Panc1 (cell line): Measurements from ENCODE around the gene MMP8. TPM values are rescaled to one million over a fixed set of nuclear protein-coding genes. Genes with fewer than 3 reads are reported as not detected.

Experiments
- ATAC-seq: fragments of 200-7000 bp; cut with Tn5 transposase; 2 replicates; pipeline ENCODE4 v1.9.1; 2020; ENCODE audit warnings: mild to moderate bottlenecking, moderate library complexity
- Bru-seq: library from RNA; stranded (reverse); fragments of 400-500 nt; gene quantifications from one replicate; lab custom pipeline; 2021; lab: Mats Ljungman, UMichigan
- BruChase-seq, 2 experiments: library from RNA; stranded (reverse); fragments of 400-500 nt; gene quantifications; one replicate each; lab custom pipeline; 2021; lab: Mats Ljungman, UMichigan
- BruUV-seq: library from RNA; stranded (reverse); fragments of 400-500 nt; replicated peaks from 2 replicates; lab custom pipeline; 2021; lab: Mats Ljungman, UMichigan
- CTCF ChIA-PET: fragments of 300-600 bp; sonication (Branson Sonifier 250); formaldehyde crosslinking; loops from one replicate; lab custom pipeline; 2022; ENCODE audit warnings: antibody characterized with exemption; lab: Charles Lee
- POLR2A ChIA-PET: fragments of 300-600 bp; sonication (Branson Sonifier 250); formaldehyde crosslinking; loops from one replicate; lab custom pipeline; 2022; ENCODE audit warnings: antibody characterized with exemption; lab: Charles Lee
- DNase-seq: peaks from one replicate; pipeline ENCODE4 v3.0.0-alpha.2; 2010; ENCODE audit warnings: low read depth, low spot score
- H3K27ac ChIP-seq: 2 replicates; pipeline ENCODE4 v1.5.1; 2011; ENCODE audit warnings: mild to moderate bottlenecking, low read length, inconsistent platforms
- H3K27me3 ChIP-seq: fragments of 200-500 bp; sonication (Bioruptor generic); 2 replicates; pipeline ENCODE4 v1.6.0; 2014; ENCODE audit warnings: low read length, inconsistent platforms; ENCODE audit not compliant: control insufficient read depth, insufficient read depth
- H3K36me3 ChIP-seq: fragments of 200-500 bp; sonication (Bioruptor generic); 2 replicates; pipeline ENCODE4 v1.5.1; 2014; ENCODE audit warnings: inconsistent platforms, mild to moderate bottlenecking, low read length, moderate library complexity; ENCODE audit not compliant: control insufficient read depth, insufficient read depth
- H3K4me1 ChIP-seq: 2 replicates; pipeline ENCODE4 v1.5.1; 2011; ENCODE audit warnings: inconsistent platforms, mild to moderate bottlenecking, low read length, moderate library complexity; ENCODE audit not compliant: control insufficient read depth, insufficient read depth
- H3K4me3 ChIP-seq, 2 experiments: 2 replicates each; pipeline ENCODE4 v1.5.1; 2011 to 2012; ENCODE audit warnings: low read depth in 2 of 2, low read length in 2 of 2, mild to moderate bottlenecking in 2 of 2, inconsistent platforms in 1 of 2, moderate library complexity in 1 of 2
- H3K9me3 ChIP-seq: fragments of 200-500 bp; sonication (Bioruptor generic); 2 replicates; pipeline ENCODE4 v1.5.1; 2014; ENCODE audit warnings: low read depth, mild to moderate bottlenecking, inconsistent platforms, low read length, moderate library complexity; ENCODE audit not compliant: control insufficient read depth, insufficient read depth
- POLR2AphosphoS5 ChIP-seq: IDR thresholded peaks from 2 replicates; pipeline ENCODE4 v1.6.1; 2012; ENCODE audit warnings: mild to moderate bottlenecking, low read depth, low read length, moderate library complexity
- SIN3A ChIP-seq: IDR thresholded peaks from 2 replicates; pipeline ENCODE4 v1.6.1; 2012; ENCODE audit warnings: low read depth, mild to moderate bottlenecking, low read length, moderate library complexity, borderline replicate concordance; ENCODE audit not compliant: insufficient read depth
- TCF7L2 ChIP-seq: IDR thresholded peaks from 2 replicates; pipeline ENCODE4 v1.6.1; 2011; ENCODE audit warnings: mild to moderate bottlenecking, low read depth, low read length, inconsistent platforms
- in situ Hi-C: cut with HindIII; loops from 2 replicates; pipeline ENCODE4 v1.10.0; 2016; ENCODE audit warnings: low sequenced_read_pairs, low pct_unique_long_range_greater_than_20kb
- intact Hi-C: fragments of 100-400 bp; cut with micrococcal nuclease; formaldehyde crosslinking; loops from one replicate; pipeline ENCODE4 v1.10.0; 2022; ENCODE audit not compliant: unreplicated experiment
- long read RNA-seq: library from polyadenylated mRNA; unstranded; transcript quantifications from one replicate; pipeline ENCODE4 v2.0.0, GENCODE V29; 2021; ENCODE audit not compliant: unreplicated experiment
- polyA plus RNA-seq: library from polyadenylated mRNA; unstranded; fragments of >200 nt; gene quantifications from one replicate; pipeline ENCODE4 v1.2.1, GENCODE V29; 2012; ENCODE audit warnings: missing spikeins; ENCODE audit not compliant: insufficient read length
- total RNA-seq: library from RNA; stranded (reverse); gene quantifications from one replicate; pipeline ENCODE4 v1.2.1, GENCODE V29; 2021; ENCODE audit not compliant: unreplicated experiment
- TF ChIP-seq, protein P1 (sequence below), 2 experiments: IDR thresholded peaks; 2 replicates each; pipeline ENCODE4 v1.6.1; 2011 to 2012; ENCODE audit warnings: low read depth in 2 of 2, control low read depth in 1 of 2, low read length in 1 of 2, mild to moderate bottlenecking in 1 of 2, moderate library complexity in 1 of 2; ENCODE audit not compliant: insufficient read depth in 1 of 2
- TF ChIP-seq, protein P2 (sequence below): fragments of 450-650 bp; IDR thresholded peaks from 2 replicates; pipeline ENCODE4 v1.5.1; 2017; ENCODE audit warnings: mild to moderate bottlenecking

MMP8 gene, protein sequence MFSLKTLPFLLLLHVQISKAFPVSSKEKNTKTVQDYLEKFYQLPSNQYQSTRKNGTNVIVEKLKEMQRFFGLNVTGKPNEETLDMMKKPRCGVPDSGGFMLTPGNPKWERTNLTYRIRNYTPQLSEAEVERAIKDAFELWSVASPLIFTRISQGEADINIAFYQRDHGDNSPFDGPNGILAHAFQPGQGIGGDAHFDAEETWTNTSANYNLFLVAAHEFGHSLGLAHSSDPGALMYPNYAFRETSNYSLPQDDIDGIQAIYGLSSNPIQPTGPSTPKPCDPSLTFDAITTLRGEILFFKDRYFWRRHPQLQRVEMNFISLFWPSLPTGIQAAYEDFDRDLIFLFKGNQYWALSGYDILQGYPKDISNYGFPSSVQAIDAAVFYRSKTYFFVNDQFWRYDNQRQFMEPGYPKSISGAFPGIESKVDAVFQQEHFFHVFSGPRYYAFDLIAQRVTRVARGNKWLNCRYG
- total RNA-seq (not detected), Bru-seq, nascent RNA (not detected), BruChase-seq, experiment 1, labeled RNA remaining after a 2-hour chase (not detected), BruChase-seq, experiment 2, labeled RNA remaining after a 6-hour chase (not detected)
- not detected for polyA plus RNA-seq
- long read RNA-seq, result 0 reads

DNA sequence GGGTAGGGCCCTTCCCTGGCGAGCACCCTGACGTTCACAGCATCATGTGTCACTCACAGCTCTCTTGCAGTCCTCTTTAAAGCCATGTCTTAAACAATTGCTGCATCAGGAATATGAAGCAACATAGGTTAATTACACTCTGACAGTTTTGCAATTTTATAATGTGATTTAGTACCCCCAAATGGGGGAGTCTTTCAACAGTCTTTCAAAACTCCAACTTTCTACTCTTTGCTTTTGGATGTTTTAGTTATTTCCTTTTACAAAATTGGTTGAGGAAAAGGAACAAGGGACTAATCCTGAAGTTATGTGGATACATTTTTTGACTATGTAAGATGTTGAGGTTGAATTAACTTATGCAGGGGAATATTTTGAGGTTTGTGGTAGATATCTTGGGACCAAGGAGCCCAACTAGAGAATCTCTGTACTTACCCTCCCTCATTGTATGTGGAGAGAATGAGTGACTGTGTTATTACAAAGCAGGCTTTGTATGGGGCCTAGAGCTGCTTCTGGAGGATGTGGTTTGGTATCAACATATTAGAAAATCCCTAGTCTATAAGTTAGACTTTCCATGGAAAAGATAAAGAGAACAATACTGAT is at the start of gene MMP8:
TSS of gene MMP8 (minus strand) at position 51 of the 597 bp plus-strand sequence. CDS start 99 bp downstream, outside the sequence.
- ChIA-PET CTCF (no interaction called here), POLR2A (no interaction called here)
- H3K4me3 ChIP-seq, result no peak within 1 kb of the TSS
- intact Hi-C loops, result no loop called here
- in situ Hi-C loops, result no loop called here
- no peaks in the 10 kb centered on the region for H3K27me3 ChIP-seq
- DNase-seq, result no peak
- no peaks in the 10 kb centered on the region for H3K36me3 ChIP-seq
- TF ChIP-seq, protein P1, sequence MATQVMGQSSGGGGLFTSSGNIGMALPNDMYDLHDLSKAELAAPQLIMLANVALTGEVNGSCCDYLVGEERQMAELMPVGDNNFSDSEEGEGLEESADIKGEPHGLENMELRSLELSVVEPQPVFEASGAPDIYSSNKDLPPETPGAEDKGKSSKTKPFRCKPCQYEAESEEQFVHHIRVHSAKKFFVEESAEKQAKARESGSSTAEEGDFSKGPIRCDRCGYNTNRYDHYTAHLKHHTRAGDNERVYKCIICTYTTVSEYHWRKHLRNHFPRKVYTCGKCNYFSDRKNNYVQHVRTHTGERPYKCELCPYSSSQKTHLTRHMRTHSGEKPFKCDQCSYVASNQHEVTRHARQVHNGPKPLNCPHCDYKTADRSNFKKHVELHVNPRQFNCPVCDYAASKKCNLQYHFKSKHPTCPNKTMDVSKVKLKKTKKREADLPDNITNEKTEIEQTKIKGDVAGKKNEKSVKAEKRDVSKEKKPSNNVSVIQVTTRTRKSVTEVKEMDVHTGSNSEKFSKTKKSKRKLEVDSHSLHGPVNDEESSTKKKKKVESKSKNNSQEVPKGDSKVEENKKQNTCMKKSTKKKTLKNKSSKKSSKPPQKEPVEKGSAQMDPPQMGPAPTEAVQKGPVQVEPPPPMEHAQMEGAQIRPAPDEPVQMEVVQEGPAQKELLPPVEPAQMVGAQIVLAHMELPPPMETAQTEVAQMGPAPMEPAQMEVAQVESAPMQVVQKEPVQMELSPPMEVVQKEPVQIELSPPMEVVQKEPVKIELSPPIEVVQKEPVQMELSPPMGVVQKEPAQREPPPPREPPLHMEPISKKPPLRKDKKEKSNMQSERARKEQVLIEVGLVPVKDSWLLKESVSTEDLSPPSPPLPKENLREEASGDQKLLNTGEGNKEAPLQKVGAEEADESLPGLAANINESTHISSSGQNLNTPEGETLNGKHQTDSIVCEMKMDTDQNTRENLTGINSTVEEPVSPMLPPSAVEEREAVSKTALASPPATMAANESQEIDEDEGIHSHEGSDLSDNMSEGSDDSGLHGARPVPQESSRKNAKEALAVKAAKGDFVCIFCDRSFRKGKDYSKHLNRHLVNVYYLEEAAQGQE (IDR thresholded peaks at IDR 0.05; ENCODE audit: insufficient read depth in 1 of 2, low read depth in 2 of 2, low read length in 1 of 2), result no peak
- TF ChIP-seq SIN3A (no peak), POLR2AphosphoS5 (no peak), TCF7L2 (no peak)
- TF ChIP-seq, protein P2, sequence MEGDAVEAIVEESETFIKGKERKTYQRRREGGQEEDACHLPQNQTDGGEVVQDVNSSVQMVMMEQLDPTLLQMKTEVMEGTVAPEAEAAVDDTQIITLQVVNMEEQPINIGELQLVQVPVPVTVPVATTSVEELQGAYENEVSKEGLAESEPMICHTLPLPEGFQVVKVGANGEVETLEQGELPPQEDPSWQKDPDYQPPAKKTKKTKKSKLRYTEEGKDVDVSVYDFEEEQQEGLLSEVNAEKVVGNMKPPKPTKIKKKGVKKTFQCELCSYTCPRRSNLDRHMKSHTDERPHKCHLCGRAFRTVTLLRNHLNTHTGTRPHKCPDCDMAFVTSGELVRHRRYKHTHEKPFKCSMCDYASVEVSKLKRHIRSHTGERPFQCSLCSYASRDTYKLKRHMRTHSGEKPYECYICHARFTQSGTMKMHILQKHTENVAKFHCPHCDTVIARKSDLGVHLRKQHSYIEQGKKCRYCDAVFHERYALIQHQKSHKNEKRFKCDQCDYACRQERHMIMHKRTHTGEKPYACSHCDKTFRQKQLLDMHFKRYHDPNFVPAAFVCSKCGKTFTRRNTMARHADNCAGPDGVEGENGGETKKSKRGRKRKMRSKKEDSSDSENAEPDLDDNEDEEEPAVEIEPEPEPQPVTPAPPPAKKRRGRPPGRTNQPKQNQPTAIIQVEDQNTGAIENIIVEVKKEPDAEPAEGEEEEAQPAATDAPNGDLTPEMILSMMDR, result no peak
- no peaks in the 10 kb centered on the region for H3K4me1 ChIP-seq
- no TSS peak for BruUV-seq
- no peak for ATAC-seq
- no peaks in the 10 kb centered on the region for H3K9me3 ChIP-seq
- no peak within 1 kb of the TSS for H3K27ac ChIP-seq

DNA sequence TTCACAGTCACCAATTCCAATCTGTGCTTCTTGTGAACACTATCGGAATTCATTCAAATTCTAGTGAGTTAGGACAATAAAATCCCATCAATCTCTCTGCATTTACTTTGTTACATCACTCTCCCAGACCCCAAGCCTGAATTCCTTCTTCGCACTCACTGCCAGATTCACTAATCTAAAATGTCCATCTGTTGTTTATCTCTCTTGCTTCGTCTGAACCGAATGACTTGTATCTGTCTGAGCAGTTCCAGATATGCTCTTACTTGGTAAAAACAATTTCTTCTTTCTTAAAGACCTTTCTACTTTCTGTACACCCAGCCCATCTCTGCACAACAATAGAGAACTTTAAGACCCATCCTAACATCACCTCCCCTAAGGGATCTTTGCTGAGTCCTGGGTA is 48.6 kb upstream of the MMP8 start:
- intact Hi-C loops (no loop called here), in situ Hi-C loops (no loop called here)
- DNase-seq (no peak), ATAC-seq (no peak)
- no TSS peak for BruUV-seq
- H3K36me3 ChIP-seq, result no peaks in the 10 kb centered on the region
- ChIA-PET CTCF (no interaction called here), POLR2A (no interaction called here)
- H3K27ac ChIP-seq, result no peak overlapping the region
- TF ChIP-seq, protein P1 (IDR thresholded peaks at IDR 0.05; ENCODE audit: insufficient read depth in 1 of 2, low read depth in 2 of 2, low read length in 1 of 2), result no peak
- no peak for TF ChIP-seq POLR2AphosphoS5
- TF ChIP-seq, protein P2, result no peak
- TF ChIP-seq SIN3A, result no peak
- no peak for TF ChIP-seq TCF7L2
- no peaks in the 10 kb centered on the region for H3K4me1 ChIP-seq
- no peaks in the 10 kb centered on the region for H3K9me3 ChIP-seq
- H3K27me3 ChIP-seq, result no peaks in the 10 kb centered on the region; the same call in 1 of the 2 replicates
- no peak overlapping the region for H3K4me3 ChIP-seq
